K562 (cell line): ENCODE results near the gene MRFAP1. TPM values are rescaled to one million over a fixed set of nuclear protein-coding genes. Genes with fewer than 3 reads are reported as not detected.

Experiments used
- E2F8 ChIP-seq: fragments of 450-650 bp; IDR thresholded peaks from 2 replicates; pipeline ENCODE4 v1.7.1; 2018; ENCODE audit warnings: mild to moderate bottlenecking, low read depth; ENCODE audit not compliant: partially characterized antibody
- IFI16 ChIP-seq: fragments of 250-450 bp; sonication (Bioruptor Pico); IDR thresholded peaks from 2 replicates; pipeline ENCODE4 v2.1.2; 2022; ENCODE audit warnings: mild to moderate bottlenecking, inconsistent platforms
- JUND ChIP-seq, 2 experiments: IDR thresholded peaks; 2 replicates in 1 of 2; 3 replicates in 1 of 2; pipeline ENCODE4 v1.6.1; 2011; ENCODE audit warnings: borderline replicate concordance in 2 of 2, low read depth in 2 of 2, low read length in 2 of 2, improper control_type of control experiment in 1 of 2, missing biosample characterization in 1 of 2, missing genetic modification characterization in 1 of 2, missing genetic modification reagents in 1 of 2
- KAT2B ChIP-seq: IDR thresholded peaks from one replicate; pipeline ENCODE4 v1.6.1; 2012; ENCODE audit warnings: low read depth, mild to moderate bottlenecking, control low read depth, inconsistent platforms, low read length, moderate library complexity
- KHSRP ChIP-seq: fragments of 450-650 bp; IDR thresholded peaks from 2 replicates; pipeline ENCODE4 v1.6.1; 2017
- MCM5 ChIP-seq: fragments of 450-650 bp; IDR thresholded peaks from 2 replicates; pipeline ENCODE4 v1.6.1; 2016; ENCODE audit warnings: low read depth
- MNT ChIP-seq, 2 experiments: fragments of 450-650 bp; conservative IDR thresholded peaks; 2 replicates each; pipeline ENCODE4 v1.6.1; 2017; ENCODE audit warnings: mild to moderate bottlenecking in 2 of 2, moderate library complexity in 2 of 2
- NEUROD1 ChIP-seq: fragments of 150-350 bp; IDR thresholded peaks from 2 replicates; pipeline ENCODE4 v1.6.1; 2014; ENCODE audit warnings: borderline replicate concordance, low read length, low read depth; ENCODE audit not compliant: partially characterized antibody
- POLR3A ChIP-seq: IDR thresholded peaks from 2 replicates; pipeline ENCODE4 v1.6.1; 2011; ENCODE audit warnings: borderline replicate concordance, mild to moderate bottlenecking, moderate library complexity; ENCODE audit not compliant: insufficient read length, insufficient read depth; ENCODE audit errors: extremely low read depth
- RAD21 ChIP-seq, 2 experiments: fragments of 250-450 bp in 1 of 2; fragments of 450-650 bp in 1 of 2; sonication (Bioruptor Pico) in 1 of 2; formaldehyde crosslinking in 1 of 2; IDR thresholded peaks in 1 of 2; conservative IDR thresholded peaks in 1 of 2; 2 replicates each; pipeline versions ENCODE4 v1.4.0 to v1.8.0; 2020 to 2022; ENCODE audit warnings: mild to moderate bottlenecking in 2 of 2, moderate library complexity in 1 of 2
- RFX7 ChIP-seq: fragments of 250-450 bp; sonication (Bioruptor Pico); IDR thresholded peaks from 2 replicates; pipeline ENCODE4 v1.5.1; 2021; ENCODE audit warnings: mild to moderate bottlenecking
- SIN3B ChIP-seq: fragments of 450-650 bp; IDR thresholded peaks from 2 replicates; pipeline ENCODE4 v1.6.1; 2017; ENCODE audit warnings: low read depth, mild to moderate bottlenecking, moderate library complexity
- SMARCA4 ChIP-seq: fragments of 450-650 bp; IDR thresholded peaks from 2 replicates; pipeline ENCODE4 v1.6.1; 2016
- SRSF3 ChIP-seq: fragments of 200-400 bp; formaldehyde crosslinking; IDR thresholded peaks from 2 replicates; pipeline ENCODE4 v1.6.1; 2016; ENCODE audit warnings: mild to moderate bottlenecking, low read length, moderate library complexity; ENCODE audit not compliant: insufficient read depth
- TRIM25 ChIP-seq: fragments of 450-650 bp; IDR thresholded peaks from 2 replicates; pipeline ENCODE4 v1.7.0; 2016; ENCODE audit warnings: borderline replicate concordance
- ZBTB9 ChIP-seq: fragments of 450-650 bp; formaldehyde crosslinking; IDR thresholded peaks from 2 replicates; pipeline ENCODE4 v1.4.0; 2020; ENCODE audit warnings: mild to moderate bottlenecking, moderate library complexity
- ZKSCAN3 ChIP-seq: fragments of 250-450 bp; sonication (Bioruptor Pico); IDR thresholded peaks from 2 replicates; pipeline ENCODE4 v1.4.0; 2020
- ZNF175 ChIP-seq: fragments of 200-800 bp; sonication (Bioruptor generic); IDR thresholded peaks from 2 replicates; pipeline ENCODE4 v1.6.1; 2016; ENCODE audit warnings: low read depth, mild to moderate bottlenecking, missing genetic modification characterization, missing compliant biosample characterization
- polyA plus RNA-seq, 8 experiments: library from polyadenylated mRNA; depleted of rRNA in 4 of 8; stranded (reverse) in 5 of 8; unstranded in 3 of 8; fragments of >200 nt; fragmentation: Nextera tagmentation in 2 of 8; fragmentation: Illumina TruSeq in 1 of 8; extraction: Ambion mirVana in 2 of 8; extraction: Trizol in 1 of 8; gene quantifications; 2 replicates each; pipeline versions ENCODE4 v1.2.1 to v1.2.3, GENCODE V29; 2011 to 2014; ENCODE audit warnings: inconsistent platforms in 1 of 8, missing spikeins in 1 of 8
- total RNA-seq, 7 experiments: library from RNA; depleted of rRNA in 6 of 7; stranded (reverse); fragments of >200 nt in 6 of 7; fragmentation: Illumina TruSeq in 2 of 7; extraction: Trizol in 2 of 7; gene quantifications; 2 replicates each; pipeline versions ENCODE4 v1.2.1 to v1.2.3, GENCODE V29; 2011 to 2021; ENCODE audit warnings: low replicate concordance in 1 of 7
- TF ChIP-seq, protein P1 (sequence below): fragments of 250-450 bp; sonication (Bioruptor Pico); IDR thresholded peaks from 2 replicates; pipeline ENCODE4 v1.5.0; 2021

MRFAP1 gene
- total and polyA plus RNA-seq, 9 of the 15 experiments (the other 6 are each of a cell fraction or from before 2014, with no cell fraction given), result 46.0 to 270 (median 151) TPM

DNA sequence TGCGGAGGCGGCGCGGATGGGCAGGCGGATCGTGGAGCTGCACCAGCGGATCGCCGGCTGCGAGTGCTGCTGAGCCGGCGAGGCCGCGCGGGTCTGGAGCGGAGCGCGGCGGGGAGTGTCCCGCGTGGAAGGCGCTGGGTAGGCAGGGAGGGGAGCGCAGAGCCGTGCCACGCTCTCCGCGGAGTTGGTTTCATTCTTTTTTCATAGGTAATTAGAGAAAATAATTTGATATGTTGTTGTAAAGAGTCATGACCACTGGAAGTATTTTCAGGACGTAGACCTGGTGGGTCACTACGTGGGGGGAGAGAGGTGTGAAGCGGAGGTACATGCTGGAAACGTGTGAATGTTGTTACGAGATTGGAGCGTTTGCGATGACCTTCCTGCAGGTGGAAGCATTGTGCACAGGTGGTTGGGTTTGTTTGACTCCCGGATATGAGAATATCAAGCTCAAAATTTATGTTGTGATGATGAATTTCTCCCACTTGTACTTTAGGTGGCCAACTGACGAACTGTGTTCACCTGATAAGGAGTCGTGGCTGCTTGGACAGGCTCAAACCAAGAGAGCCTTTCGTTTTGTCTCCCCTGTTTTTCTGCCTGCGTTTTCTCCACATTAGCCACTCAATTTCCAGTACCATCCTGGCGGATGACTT lies 34.1 kb downstream of the MRFAP1 start (continued):
- peak; percentile 55; the same call in 1 of the 2 replicates for TF ChIP-seq JUND (IDR thresholded peaks at IDR 0.05; ENCODE audit: borderline replicate concordance, low read depth, low read length)
- peak; percentile 60; the same call in 2 of the 3 replicates for TF ChIP-seq JUND (tag; IDR thresholded peaks at IDR 0.05; ENCODE audit: borderline replicate concordance, low read depth, low read length)
- peak; percentile 30 to 44 for TF ChIP-seq RAD21 (CRISPR knock-in tag; conservative IDR thresholded peaks at IDR 0.05 in 1 of 2, IDR thresholded peaks at IDR 0.05 in 1 of 2)
- no peak for TF ChIP-seq KHSRP
- TF ChIP-seq, protein P1, sequence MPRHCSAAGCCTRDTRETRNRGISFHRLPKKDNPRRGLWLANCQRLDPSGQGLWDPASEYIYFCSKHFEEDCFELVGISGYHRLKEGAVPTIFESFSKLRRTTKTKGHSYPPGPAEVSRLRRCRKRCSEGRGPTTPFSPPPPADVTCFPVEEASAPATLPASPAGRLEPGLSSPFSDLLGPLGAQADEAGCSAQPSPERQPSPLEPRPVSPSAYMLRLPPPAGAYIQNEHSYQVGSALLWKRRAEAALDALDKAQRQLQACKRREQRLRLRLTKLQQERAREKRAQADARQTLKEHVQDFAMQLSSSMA (CRISPR knock-in tag), result no peak
- TF ChIP-seq SRSF3, result no peak
- no peak for TF ChIP-seq ZBTB9 (CRISPR knock-in tag)
- no peak for TF ChIP-seq POLR3A
- TF ChIP-seq KAT2B, result no peak
- no peak for TF ChIP-seq SIN3B
- TF ChIP-seq IFI16 (CRISPR knock-in tag), result no peak
- no peak for TF ChIP-seq RFX7
- TF ChIP-seq MCM5, result no peak
- peak; percentile 27 to 72; a peak in 2 of 4 replicates for TF ChIP-seq MNT (conservative IDR thresholded peaks at IDR 0.05)
- no peak for TF ChIP-seq TRIM25
- no peak for TF ChIP-seq ZKSCAN3 (CRISPR knock-in tag)
- TF ChIP-seq E2F8, result peak; percentile 61
- TF ChIP-seq SMARCA4, result peak; percentile 74
- TF ChIP-seq NEUROD1, result no peak
- no peak; the same call in 1 of the 2 replicates for TF ChIP-seq ZNF175 (CRISPR knock-in tag)
